ENCODE results near the gene SCIN. TPM values are rescaled to one million over a fixed set of nuclear protein-coding genes. Genes with fewer than 3 reads are reported as not detected.

SCIN gene
- 1 to 10 TPM in 1 of 2 donors, under 1 TPM in 1; 0.69 to 2.0 TPM for total RNA-seq

GRCh38 chr7:12570534-12571461 is at the start of gene SCIN:
Gene SCIN, plus strand, starts transcription at chr7:12570720. Its CDS starts 67 bp downstream, at chr7:12570787.

GRCh38 chr7:12686891-12687717 is 116.6 kb downstream of the SCIN start, which contains the start of gene ARL4A:
Gene ARL4A, plus strand, starts transcription at chr7:12687633. Its CDS starts 622 bp downstream, at chr7:12688255.

Small RNA genes lying within 50 kb of the gene (small RNA-seq; reads per million reads assigned to genes)
- 0 to 0.04 reads per million in 2 donors for gene RF00264

Other genes starting within 250 kb of the SCIN start
- not detected for gene VWDE, start 166.9 kb upstream of the SCIN start, total RNA-seq
- 10 to 100 TPM; 15.7 to 20.6 TPM for gene ARL4A, start 116.9 kb downstream of the SCIN start, total RNA-seq

Data from melanocyte of skin (primary cell).